Lung microvascular endothelial cell (primary cell): Measurements from ENCODE around the gene PANX2. TPM values are rescaled to one million over a fixed set of nuclear protein-coding genes. Genes with fewer than 3 reads are reported as not detected.

Source experiments
- DNase-seq, 2 donors: peaks; one replicate each; pipeline versions ENCODE4 v3.0.0 to v3.0.0-alpha.2; 2010; ENCODE audit warnings: low read depth in 2 of 2
- total RNA-seq: library from RNA; depleted of rRNA; stranded (reverse); fragments of >200 nt; gene quantifications from 2 replicates; pipeline ENCODE4 v1.2.1, GENCODE V29; 2014

The PANX2 gene
- total RNA-seq, 1 donor from 2014 or later: 0.40 TPM

DNA sequence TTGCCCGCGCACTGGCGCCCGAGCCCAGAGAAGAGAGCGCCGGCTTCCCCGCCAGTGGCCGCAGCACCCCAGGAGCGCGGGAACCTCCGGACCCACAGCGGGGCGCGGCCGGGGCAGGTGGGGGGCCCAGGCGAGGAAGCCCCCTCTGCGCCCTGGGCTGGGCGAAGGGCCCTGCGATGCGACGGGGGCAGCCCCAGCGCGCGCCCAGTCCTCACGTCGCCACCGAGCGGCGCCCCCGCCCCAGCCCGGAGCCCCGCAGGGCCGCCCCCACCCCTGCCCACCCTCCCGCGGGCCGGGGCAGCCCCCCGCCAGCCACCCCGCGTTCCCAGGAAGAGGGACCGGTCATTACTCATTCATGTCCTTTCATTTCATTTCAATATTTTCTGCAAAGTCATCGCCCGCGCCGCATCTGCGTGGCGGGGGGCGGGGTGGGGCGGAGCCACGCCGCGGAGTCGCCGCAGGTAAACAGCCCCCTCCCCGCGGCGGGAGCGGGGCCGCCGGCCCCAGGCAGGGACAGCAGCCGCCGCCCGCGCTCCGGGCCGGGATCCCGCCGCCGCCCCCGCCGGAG, 673 bp upstream of the PANX2 start:
- peak in 1 of 2 donors; percentile 60 for DNase-seq

GRCh38 chr22:50171319-50171964, 911 bp downstream of the PANX2 start:
- no peak for DNase-seq

- no peak for DNase-seq
Measured at GRCh38 chr22:50171965-50172421, 1.5 kb downstream of the PANX2 start.

DNA sequence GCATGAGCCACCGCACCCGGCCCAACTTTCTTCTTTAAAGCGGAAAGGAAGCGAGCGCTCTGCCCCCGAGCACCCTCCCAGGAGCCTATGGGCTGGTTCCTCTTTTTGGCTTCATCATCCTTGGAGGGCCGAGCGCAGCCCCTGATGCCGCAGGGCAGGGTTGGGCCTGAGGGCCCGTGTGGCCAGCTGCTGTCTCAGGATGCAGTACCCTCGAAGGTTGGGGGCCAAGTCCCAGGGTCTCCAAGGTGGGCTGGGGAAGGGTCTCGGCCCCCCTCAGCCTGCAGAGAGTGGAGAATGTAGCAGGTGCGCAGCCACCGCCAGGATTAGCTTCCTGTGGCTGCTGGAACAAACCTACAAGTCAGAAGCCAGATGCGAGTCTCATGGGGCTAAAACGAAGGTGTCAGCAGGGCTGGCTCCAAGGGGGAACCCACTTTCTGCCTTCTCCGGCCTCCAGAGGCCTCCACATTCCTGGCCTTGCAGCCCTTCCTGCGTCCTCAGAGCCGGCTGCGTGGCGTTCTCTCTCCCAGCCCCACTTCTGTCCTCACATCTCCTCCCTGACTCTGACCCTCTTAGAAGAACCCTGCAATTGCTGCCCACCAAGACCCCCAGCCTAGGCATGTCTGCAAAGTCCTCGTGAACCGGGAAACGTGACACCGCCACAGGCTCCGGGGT, 2.9 kb downstream of the PANX2 start:
- no peak for DNase-seq

DNA sequence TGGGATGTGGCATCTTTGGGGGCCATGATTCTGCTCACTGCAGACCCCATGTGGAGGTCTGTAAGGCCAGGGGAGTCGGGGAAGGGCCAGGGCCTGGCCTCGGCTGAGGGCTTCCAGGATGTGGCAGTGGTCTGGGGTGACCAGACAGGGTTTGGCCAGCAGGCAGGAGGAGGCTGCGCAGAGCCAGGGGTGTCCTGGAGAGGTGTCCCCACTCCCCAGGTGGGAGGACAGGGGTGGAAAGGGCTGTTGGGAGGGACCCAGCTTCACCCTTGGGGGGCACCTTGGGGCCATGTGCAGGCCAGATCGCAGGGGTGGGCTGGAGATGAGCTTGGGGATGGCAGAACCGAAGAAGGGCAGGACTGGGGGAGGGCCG, 3.4 kb downstream of the PANX2 start:
- no peak for DNase-seq

- DNase-seq: no peak
Measured at GRCh38 chr22:50174382-50175190, 4.1 kb downstream of the PANX2 start.

DNA sequence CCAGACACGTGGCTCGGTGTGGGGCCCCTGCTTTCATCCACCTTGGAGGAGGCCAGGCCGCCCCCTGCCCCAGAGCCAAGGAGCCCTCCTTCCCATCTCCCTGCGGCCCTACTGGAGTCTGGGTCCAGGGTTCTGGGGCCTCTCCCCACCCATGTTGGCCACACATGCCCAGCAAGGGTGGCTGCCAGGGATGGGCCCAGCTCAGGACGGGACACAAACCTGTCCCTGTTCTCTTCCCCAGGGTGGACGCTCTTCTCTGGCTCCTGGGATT, 4.6 kb downstream of the PANX2 start:
- DNase-seq: no peak

DNA sequence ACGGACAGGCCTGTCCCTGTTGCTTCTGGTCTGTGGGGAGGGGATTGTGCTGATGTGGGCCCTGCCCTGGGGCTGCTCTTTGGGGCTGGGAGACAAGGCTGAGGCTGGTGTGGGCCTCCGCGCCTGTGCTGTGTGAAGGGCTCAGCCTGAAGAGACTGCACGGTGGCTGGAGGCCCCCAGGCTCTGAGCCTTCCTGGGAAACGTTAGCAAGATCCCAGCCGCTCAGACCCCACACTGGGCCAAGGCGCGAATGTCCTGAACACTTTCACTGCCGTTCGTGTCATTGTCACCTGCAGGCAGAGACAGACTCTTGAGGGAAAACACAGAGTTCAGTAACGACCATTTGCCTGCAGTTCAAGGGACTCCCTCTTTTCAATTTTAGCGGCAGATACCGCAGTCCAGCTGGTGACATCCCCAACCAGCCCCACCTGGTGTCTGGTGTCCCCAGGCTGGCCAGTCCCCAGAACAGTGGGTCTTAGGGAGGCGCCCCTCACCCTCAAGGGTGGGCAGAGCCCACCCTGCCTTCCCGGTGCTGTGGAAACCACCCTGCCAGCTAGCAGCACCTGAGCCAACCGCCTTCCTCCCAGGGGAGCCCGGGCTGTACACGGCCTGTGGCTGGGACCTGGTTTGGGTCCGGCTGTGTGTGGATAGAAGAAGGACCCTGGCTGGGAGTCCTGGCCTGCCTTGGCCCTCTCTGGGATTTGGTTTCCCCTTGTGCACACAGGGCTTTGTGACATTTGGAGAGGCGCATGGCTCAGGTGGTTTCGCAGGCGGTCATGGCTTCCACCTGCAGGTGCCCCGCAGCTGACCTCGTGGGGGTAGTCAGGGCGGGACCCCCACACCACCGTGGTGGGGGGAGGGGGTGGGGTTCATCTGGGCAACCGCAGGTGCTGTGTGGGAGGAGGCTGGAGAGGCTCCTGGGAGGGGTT, 5.7 kb downstream of the PANX2 start:
- no peak for DNase-seq

DNA sequence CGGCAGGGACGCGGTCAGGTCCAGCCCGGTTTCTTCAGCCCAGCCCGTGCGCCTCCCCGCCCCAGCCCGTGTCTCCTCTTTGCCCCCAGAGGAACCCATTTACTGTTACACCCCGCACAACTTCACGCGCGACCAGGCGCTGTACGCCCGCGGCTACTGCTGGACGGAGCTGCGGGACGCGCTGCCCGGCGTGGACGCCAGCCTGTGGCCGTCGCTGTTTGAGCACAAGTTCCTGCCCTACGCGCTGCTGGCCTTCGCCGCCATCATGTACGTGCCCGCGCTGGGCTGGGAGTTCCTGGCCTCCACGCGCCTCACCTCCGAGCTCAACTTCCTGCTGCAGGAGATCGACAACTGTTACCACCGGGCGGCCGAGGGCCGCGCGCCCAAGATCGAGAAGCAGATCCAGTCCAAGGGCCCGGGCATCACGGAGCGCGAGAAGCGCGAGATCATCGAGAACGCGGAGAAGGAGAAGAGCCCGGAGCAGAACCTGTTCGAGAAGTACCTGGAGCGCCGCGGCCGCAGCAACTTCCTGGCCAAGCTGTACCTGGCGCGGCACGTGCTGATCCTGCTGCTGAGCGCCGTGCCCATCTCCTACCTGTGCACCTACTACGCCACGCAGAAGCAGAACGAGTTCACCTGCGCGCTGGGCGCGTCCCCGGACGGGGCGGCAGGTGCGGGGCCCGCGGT, 6.5 kb downstream of the PANX2 start:
- DNase-seq: no peak

GRCh38 chr22:50177537-50178470, 7.3 kb downstream of the PANX2 start:
- no peak for DNase-seq

DNA sequence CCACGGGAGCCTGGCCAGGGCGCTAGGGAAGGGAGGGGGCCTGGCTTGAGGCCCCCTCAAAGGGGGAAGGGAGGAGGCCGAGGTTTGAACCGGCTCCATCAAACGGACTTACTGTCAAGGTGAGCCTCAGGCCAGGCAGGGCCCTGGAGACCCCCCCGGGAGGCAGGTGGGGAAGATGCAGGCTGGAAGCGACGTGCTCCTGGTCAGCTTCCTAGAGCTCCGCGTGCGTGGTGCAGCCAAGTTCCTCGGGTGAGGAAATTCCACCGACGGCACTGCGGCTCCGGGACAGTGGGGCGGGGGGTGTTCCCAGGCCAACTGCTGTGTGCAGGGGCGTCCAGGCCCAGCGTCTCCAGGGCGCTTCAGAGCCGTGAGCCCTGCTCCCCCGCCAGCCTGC, 7.9 kb downstream of the PANX2 start:
- no peak for DNase-seq

GRCh38 chr22:50178871-50179869, 8.6 kb downstream of the PANX2 start:
- DNase-seq: no peak

- DNase-seq: no peak
Measured at GRCh38 chr22:50179937-50180726, 9.6 kb downstream of the PANX2 start.

GRCh38 chr22:50180727-50181521, 10.4 kb downstream of the PANX2 start:
- DNase-seq: no peak

DNA sequence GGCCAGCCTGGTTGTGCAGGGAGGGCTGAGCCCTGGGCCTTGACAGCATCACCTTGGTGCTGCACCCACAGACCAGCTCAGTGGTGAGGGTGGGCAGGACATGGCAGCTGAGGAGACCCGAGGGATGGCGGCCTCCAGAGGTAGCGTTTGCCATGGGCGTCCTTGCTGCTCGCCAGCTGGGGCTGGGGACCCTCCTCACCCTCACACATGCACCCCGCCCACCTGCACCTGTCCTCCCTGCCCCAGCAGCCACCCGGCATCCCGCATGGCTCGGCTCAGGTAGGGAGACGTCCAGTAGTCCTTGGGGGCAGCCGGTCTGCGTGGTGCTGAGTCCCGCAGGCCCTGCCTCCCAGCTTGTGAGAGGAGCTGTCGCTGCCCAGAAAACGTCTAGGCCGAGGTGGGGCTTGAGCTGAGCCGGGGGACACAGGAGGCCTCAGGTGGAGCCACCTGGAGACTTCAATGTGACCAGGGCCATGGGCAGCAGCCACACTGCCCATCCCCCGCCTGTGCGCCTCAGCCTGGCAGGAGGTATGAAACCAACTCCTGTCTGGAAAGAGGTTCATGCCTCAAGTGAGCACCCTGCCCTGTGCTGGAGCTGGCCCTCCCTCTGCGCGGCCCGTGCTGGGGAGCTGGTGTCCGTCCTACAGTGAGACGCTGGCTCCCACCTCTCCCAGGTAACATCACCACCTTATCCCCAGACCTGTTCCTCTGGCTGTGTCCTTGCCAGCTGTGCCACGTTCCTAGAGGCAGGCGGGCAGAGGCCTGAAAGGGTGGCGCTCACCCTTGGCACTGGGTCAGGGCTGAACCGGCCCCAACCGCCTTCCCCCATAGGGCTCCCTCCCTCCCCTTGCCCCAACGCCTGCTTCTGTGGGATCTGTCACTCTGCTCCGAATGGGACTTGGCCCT, 11.9 kb downstream of the PANX2 start:
- no peak for DNase-seq
